NOMO-1 (cell line): ENCODE measurements around the gene GABRA5.

Experiments used
- DNase-seq, 2 experiments: peaks; one replicate each; lab custom pipeline; 2025; ENCODE audit not compliant: unreplicated experiment in 2 of 2; lab: John Stamatoyannopoulos, UW

The GABRA5 gene

DNA sequence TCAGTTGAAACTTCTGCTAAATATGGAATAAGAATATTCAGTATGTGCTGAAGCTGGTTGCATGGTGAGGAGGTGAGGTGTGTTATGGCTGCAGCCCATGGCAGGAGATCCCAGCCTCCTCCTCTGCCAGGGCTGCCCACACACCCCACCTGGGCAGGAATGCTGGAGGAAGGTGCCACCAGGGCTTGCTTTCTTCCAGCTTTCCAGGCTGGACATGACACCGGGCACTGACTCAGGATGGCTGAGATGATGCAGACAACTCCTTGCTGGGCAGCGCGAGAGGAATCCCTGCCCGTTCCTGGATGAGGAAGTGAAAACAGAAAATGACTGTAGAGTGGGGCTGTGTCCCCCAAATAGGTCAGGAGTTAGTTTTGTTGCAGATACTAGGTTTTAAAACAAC is 118.2 kb downstream of the GABRA5 start:
- no peak for DNase-seq

DNA sequence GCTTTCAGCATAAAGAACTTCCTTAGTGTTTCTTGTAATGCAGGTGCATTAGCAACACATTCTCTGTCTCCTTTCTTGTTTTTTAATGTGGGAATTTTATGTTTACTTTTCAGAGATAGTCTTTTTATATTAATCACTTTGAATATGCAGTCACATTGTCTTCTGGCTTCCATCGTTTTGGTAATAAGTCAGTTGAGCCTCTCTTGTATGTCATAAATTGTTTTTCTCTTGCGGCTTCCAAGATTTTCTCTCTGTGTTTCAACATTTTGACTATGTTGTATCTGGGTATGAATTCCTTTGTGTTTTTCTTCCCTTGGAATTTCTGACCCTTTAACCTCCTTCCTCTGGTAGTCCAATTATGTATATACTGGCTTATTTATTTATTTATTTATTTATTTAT is 129.4 kb downstream of the GABRA5 start:
- DNase-seq: no peak
